A549 (cell line): ENCODE data around the gene RIMBP2.

Experiments
- BHLHE40 ChIP-seq: IDR thresholded peaks from 2 replicates; pipeline ENCODE4 v1.6.1; 2012; ENCODE audit warnings: low read depth, low read length, inconsistent platforms
- CBX2 ChIP-seq: fragments of 200-600 bp; sonication (generic); IDR thresholded peaks from 2 replicates; pipeline ENCODE4 v1.6.1; 2016; ENCODE audit warnings: low read depth, mild to moderate bottlenecking, borderline replicate concordance
- CHD4 ChIP-seq: fragments of 200-600 bp; sonication (generic); IDR thresholded peaks from 2 replicates; pipeline ENCODE4 v1.6.1; 2016; ENCODE audit warnings: antibody characterized with exemption, mild to moderate bottlenecking, borderline replicate concordance
- ESRRA ChIP-seq: fragments of 150-350 bp; IDR thresholded peaks from 2 replicates; pipeline ENCODE4 v1.6.1; 2014; ENCODE audit warnings: mild to moderate bottlenecking, low read length, borderline replicate concordance
- HOXA7 ChIP-seq: fragments of 250-450 bp; sonication (Bioruptor Pico); IDR thresholded peaks from 2 replicates; pipeline ENCODE4 v1.5.0; 2020; ENCODE audit warnings: mild to moderate bottlenecking, moderate library complexity
- JUN ChIP-seq, 2 experiments: fragments of >200 bp; sonication (Bioruptor Twin); formaldehyde crosslinking; IDR thresholded peaks; 2 replicates in 1 of 2; 3 replicates in 1 of 2; pipeline ENCODE4 v1.6.1; 2016 to 2017
- MAX ChIP-seq: IDR thresholded peaks from 2 replicates; pipeline ENCODE4 v1.6.1; 2012
- MAZ ChIP-seq: fragments of 150-350 bp; IDR thresholded peaks from 2 replicates; pipeline ENCODE4 v1.6.1; 2014; ENCODE audit warnings: antibody characterized with exemption, low read depth, low read length, borderline replicate concordance
- NFE2L2 ChIP-seq: fragments of 150-350 bp; conservative IDR thresholded peaks from 2 replicates; pipeline ENCODE4 v1.6.1; 2014; ENCODE audit warnings: low read length
- POLR2A ChIP-seq: IDR thresholded peaks from 2 replicates; pipeline ENCODE4 v1.6.1; 2012; ENCODE audit warnings: mild to moderate bottlenecking, low read length
- REST ChIP-seq: fragments of 200-600 bp; sonication (generic); IDR thresholded peaks from 2 replicates; pipeline ENCODE4 v1.6.1; 2016; ENCODE audit warnings: antibody characterized with exemption, mild to moderate bottlenecking, moderate library complexity
- ZFP36 ChIP-seq: fragments of 450-650 bp; IDR thresholded peaks from 2 replicates; pipeline ENCODE4 v1.6.1; 2014; ENCODE audit warnings: borderline replicate concordance; ENCODE audit not compliant: partially characterized antibody
- TF ChIP-seq, protein P1 (sequence below): fragments of >200 bp; sonication (Bioruptor Twin); formaldehyde crosslinking; IDR thresholded peaks from 3 replicates; pipeline ENCODE4 v1.5.1; 2016
- TF ChIP-seq, protein P2 (sequence below): IDR thresholded peaks from 2 replicates; pipeline ENCODE4 v1.6.1; 2012; ENCODE audit warnings: low read depth, borderline replicate concordance

DNA sequence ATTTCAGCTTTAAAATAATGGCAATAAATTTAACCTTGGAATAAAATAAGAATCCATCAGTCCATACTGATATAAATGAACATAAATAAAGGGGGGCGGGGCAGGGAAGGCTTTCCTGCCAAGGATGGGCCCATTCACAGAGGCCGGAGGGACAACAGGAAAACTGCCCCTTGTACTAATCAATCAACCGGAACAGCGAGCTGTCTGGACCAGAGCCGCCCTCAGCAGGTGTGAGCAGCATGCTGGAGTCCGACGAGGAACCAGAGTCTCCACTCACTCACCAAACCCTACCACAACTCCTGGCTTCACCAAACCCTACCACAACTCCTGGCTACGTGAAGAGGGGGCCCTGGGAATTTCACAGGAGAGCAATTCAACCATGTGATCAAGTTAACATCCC, 51.3 kb downstream of the RIMBP2 start:
- TF ChIP-seq BHLHE40 (no peak), POLR2A (no peak), CHD4 (no peak), CBX2 (no peak), HOXA7 (no peak), MAX (no peak), ZFP36 (no peak), MAZ (no peak), NFE2L2 (no peak), REST (no peak), ESRRA (no peak), JUN (IDR thresholded peaks at IDR 0.05) (no peak)
- TF ChIP-seq, protein P1, sequence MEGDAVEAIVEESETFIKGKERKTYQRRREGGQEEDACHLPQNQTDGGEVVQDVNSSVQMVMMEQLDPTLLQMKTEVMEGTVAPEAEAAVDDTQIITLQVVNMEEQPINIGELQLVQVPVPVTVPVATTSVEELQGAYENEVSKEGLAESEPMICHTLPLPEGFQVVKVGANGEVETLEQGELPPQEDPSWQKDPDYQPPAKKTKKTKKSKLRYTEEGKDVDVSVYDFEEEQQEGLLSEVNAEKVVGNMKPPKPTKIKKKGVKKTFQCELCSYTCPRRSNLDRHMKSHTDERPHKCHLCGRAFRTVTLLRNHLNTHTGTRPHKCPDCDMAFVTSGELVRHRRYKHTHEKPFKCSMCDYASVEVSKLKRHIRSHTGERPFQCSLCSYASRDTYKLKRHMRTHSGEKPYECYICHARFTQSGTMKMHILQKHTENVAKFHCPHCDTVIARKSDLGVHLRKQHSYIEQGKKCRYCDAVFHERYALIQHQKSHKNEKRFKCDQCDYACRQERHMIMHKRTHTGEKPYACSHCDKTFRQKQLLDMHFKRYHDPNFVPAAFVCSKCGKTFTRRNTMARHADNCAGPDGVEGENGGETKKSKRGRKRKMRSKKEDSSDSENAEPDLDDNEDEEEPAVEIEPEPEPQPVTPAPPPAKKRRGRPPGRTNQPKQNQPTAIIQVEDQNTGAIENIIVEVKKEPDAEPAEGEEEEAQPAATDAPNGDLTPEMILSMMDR: no peak
- TF ChIP-seq, protein P2, sequence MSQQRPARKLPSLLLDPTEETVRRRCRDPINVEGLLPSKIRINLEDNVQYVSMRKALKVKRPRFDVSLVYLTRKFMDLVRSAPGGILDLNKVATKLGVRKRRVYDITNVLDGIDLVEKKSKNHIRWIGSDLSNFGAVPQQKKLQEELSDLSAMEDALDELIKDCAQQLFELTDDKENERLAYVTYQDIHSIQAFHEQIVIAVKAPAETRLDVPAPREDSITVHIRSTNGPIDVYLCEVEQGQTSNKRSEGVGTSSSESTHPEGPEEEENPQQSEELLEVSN: no peak
